SU-DHL-6 (cell line): ENCODE data around the gene SCYL1.

Experiments used
- H2AFZ ChIP-seq: fragments of 200-600 bp; sonication (generic); 2 replicates; pipeline ENCODE4 v1.6.1; 2014; ENCODE audit warnings: low read depth, mild to moderate bottlenecking, moderate library complexity, mixed read lengths, antibody characterized with exemption, low read length; ENCODE audit not compliant: severe bottlenecking
- H3F3A ChIP-seq: fragments of 200-600 bp; shearing (Covaris generic); 2 replicates; pipeline ENCODE4 v1.6.0; 2016; ENCODE audit warnings: antibody characterized with exemption, mild to moderate bottlenecking; ENCODE audit not compliant: insufficient read depth
- H3K27ac ChIP-seq: fragments of 200-600 bp; sonication (generic); 2 replicates; pipeline ENCODE4 v1.5.1; 2016; ENCODE audit warnings: low read depth, mild to moderate bottlenecking, low read length, moderate library complexity, mixed read lengths
- H3K27me3 ChIP-seq: fragments of 200-600 bp; sonication (generic), shearing (Covaris generic); 2 replicates; pipeline ENCODE4 v1.6.0; 2014; ENCODE audit warnings: mild to moderate bottlenecking, low read length
- H3K36me3 ChIP-seq: fragments of 200-600 bp; sonication (generic); 2 replicates; pipeline ENCODE4 v1.6.1; 2014; ENCODE audit warnings: mild to moderate bottlenecking, low read length, mixed read lengths
- H3K4me2 ChIP-seq: fragments of 300-600, 200-600 bp; shearing (Covaris generic), sonication (generic); 2 replicates; pipeline ENCODE4 v1.6.0; 2014; ENCODE audit warnings: low read length, low read depth, mild to moderate bottlenecking; ENCODE audit not compliant: poor library complexity, severe bottlenecking
- H3K4me3 ChIP-seq: fragments of 200-600 bp; sonication (generic); 2 replicates; pipeline ENCODE4 v1.5.1; 2014; ENCODE audit warnings: antibody characterized with exemption, low read length, mild to moderate bottlenecking, mixed read lengths; ENCODE audit not compliant: insufficient read depth, poor library complexity, severe bottlenecking
- H3K79me2 ChIP-seq: fragments of 200-600 bp; sonication (generic); 2 replicates; pipeline ENCODE4 v1.6.1; 2014; ENCODE audit warnings: mild to moderate bottlenecking, low read length, moderate library complexity; ENCODE audit not compliant: insufficient read depth
- H3K9ac ChIP-seq: fragments of 200-600 bp; sonication (generic); 2 replicates; pipeline ENCODE4 v1.7.0; 2014; ENCODE audit warnings: mild to moderate bottlenecking, low read length
- H3K9me2 ChIP-seq: fragments of 200-600 bp; sonication (generic); replicated peaks from 2 replicates; pipeline ENCODE4 v1.6.1; 2014; ENCODE audit warnings: low read length; ENCODE audit not compliant: insufficient read depth
- H3K9me3 ChIP-seq: fragments of 200-600 bp; sonication (generic); 2 replicates; pipeline ENCODE4 v1.6.1; 2014; ENCODE audit warnings: low read length, mixed read lengths; ENCODE audit not compliant: insufficient read depth
- H4K20me1 ChIP-seq: fragments of 200-600 bp; sonication (generic); 2 replicates; pipeline ENCODE4 v1.6.1; 2014; ENCODE audit warnings: low read depth, mild to moderate bottlenecking, antibody characterized with exemption, low read length, moderate library complexity, mixed read lengths
- CTCF ChIP-seq: fragments of 200-600 bp; sonication (generic); IDR thresholded peaks from one replicate; pipeline ENCODE4 v1.5.1; 2017; ENCODE audit warnings: antibody characterized with exemption, mild to moderate bottlenecking, low read length, moderate library complexity; ENCODE audit not compliant: insufficient read depth, poor library complexity, severe bottlenecking
- EZH2phosphoT487 ChIP-seq: fragments of 200-600 bp; sonication (generic), shearing (Covaris generic); conservative IDR thresholded peaks from 2 replicates; pipeline ENCODE4 v1.6.1; 2018; ENCODE audit warnings: mild to moderate bottlenecking, antibody characterized with exemption, low read length, moderate library complexity, mixed read lengths

The SCYL1 gene

GRCh38 chr11:65502555-65503367 lies 22.1 kb upstream of the SCYL1 start:
- TF ChIP-seq CTCF = no peak
- TF ChIP-seq EZH2phosphoT487 = no peak
- Histone ChIP-seq H3K4me2 (peak overlapping the region; percentile 86), H3K27me3 (no peaks in the 10 kb centered on the region), H3K27ac (peak overlapping the region; percentile 98; the same call in 1 of the 2 replicates), H3K79me2 (peaks cover 68% of the 10 kb centered on the region), H3K9me2 (no peaks in the 10 kb centered on the region), H4K20me1 (peaks cover 58% of the 10 kb centered on the region), H3K9ac (peak overlapping the region; percentile 89), H3F3A (peaks cover 100% of the 10 kb centered on the region), H3K36me3 (peaks cover 74% of the 10 kb centered on the region), H3K4me3 (peak overlapping the region; percentile 77), H2AFZ (no peak overlapping the region), H3K9me3 (no peaks in the 10 kb centered on the region)

GRCh38 chr11:65503368-65503948 lies 21.4 kb upstream of the SCYL1 start:
- TF ChIP-seq CTCF (no peak), EZH2phosphoT487 (no peak)
- peaks cover 58% of the 10 kb centered on the region for H4K20me1 ChIP-seq
- H3K9ac ChIP-seq = peak overlapping the region; percentile 89
- H3K9me3 ChIP-seq = no peaks in the 10 kb centered on the region
- H2AFZ ChIP-seq = no peak overlapping the region
- peaks cover 74% of the 10 kb centered on the region for H3K36me3 ChIP-seq
- peaks cover 68% of the 10 kb centered on the region for H3K79me2 ChIP-seq
- peaks cover 95% of the 10 kb centered on the region for H3F3A ChIP-seq
- no peaks in the 10 kb centered on the region for H3K9me2 ChIP-seq
- H3K27me3 ChIP-seq = no peaks in the 10 kb centered on the region
- H3K4me3 ChIP-seq = peak overlapping the region; percentile 77
- peak overlapping the region; percentile 86 for H3K4me2 ChIP-seq
- peak overlapping the region; percentile 98; the same call in 1 of the 2 replicates for H3K27ac ChIP-seq

GRCh38 chr11:65503949-65504673 lies 20.8 kb upstream of the SCYL1 start:
- Histone ChIP-seq H3K9me3 (no peaks in the 10 kb centered on the region), H2AFZ (no peak overlapping the region), H4K20me1 (peaks cover 58% of the 10 kb centered on the region), H3K4me3 (peak overlapping the region; percentile 77), H3K79me2 (peaks cover 65% of the 10 kb centered on the region), H3K4me2 (peak overlapping the region; percentile 86), H3K9me2 (no peaks in the 10 kb centered on the region), H3K36me3 (peaks cover 72% of the 10 kb centered on the region), H3K27ac (peak overlapping the region; percentile 98; the same call in 1 of the 2 replicates), H3F3A (peaks cover 94% of the 10 kb centered on the region), H3K9ac (peak overlapping the region; percentile 89), H3K27me3 (no peaks in the 10 kb centered on the region)
- TF ChIP-seq EZH2phosphoT487 = no peak
- TF ChIP-seq CTCF = no peak
